VCaP (cell line): ENCODE results near the gene TNFSF4.

ENCODE experiments used
- H3K27ac ChIP-seq: fragments of 450-650 bp; 2 replicates; pipeline ENCODE4 v1.5.1; 2017
- TF ChIP-seq, protein P1 (sequence below): fragments of 450-650 bp; conservative IDR thresholded peaks from 2 replicates; pipeline ENCODE4 v1.5.1; 2017; ENCODE audit warnings: mild to moderate bottlenecking, moderate library complexity

TNFSF4 gene

DNA sequence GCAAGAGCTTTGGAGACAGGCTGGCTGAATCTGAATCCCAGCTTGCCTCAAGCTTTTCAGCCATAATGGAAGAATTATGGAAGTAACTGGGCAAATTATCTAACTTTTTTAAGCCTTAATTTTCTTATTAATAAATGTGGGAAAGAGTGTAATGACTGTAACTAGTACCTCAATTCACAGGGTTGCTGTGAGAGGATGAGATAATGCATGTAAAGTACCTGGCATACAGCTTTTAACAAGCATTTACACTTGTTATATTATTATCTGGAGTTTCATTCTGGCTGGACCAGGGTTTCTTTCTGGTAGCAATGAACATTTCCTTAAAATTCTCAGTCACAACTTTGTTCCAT is 15.9 kb upstream of the TNFSF4 start:
- TF ChIP-seq, protein P1, sequence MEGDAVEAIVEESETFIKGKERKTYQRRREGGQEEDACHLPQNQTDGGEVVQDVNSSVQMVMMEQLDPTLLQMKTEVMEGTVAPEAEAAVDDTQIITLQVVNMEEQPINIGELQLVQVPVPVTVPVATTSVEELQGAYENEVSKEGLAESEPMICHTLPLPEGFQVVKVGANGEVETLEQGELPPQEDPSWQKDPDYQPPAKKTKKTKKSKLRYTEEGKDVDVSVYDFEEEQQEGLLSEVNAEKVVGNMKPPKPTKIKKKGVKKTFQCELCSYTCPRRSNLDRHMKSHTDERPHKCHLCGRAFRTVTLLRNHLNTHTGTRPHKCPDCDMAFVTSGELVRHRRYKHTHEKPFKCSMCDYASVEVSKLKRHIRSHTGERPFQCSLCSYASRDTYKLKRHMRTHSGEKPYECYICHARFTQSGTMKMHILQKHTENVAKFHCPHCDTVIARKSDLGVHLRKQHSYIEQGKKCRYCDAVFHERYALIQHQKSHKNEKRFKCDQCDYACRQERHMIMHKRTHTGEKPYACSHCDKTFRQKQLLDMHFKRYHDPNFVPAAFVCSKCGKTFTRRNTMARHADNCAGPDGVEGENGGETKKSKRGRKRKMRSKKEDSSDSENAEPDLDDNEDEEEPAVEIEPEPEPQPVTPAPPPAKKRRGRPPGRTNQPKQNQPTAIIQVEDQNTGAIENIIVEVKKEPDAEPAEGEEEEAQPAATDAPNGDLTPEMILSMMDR, result no peak
- H3K27ac ChIP-seq, result no peak overlapping the region

DNA sequence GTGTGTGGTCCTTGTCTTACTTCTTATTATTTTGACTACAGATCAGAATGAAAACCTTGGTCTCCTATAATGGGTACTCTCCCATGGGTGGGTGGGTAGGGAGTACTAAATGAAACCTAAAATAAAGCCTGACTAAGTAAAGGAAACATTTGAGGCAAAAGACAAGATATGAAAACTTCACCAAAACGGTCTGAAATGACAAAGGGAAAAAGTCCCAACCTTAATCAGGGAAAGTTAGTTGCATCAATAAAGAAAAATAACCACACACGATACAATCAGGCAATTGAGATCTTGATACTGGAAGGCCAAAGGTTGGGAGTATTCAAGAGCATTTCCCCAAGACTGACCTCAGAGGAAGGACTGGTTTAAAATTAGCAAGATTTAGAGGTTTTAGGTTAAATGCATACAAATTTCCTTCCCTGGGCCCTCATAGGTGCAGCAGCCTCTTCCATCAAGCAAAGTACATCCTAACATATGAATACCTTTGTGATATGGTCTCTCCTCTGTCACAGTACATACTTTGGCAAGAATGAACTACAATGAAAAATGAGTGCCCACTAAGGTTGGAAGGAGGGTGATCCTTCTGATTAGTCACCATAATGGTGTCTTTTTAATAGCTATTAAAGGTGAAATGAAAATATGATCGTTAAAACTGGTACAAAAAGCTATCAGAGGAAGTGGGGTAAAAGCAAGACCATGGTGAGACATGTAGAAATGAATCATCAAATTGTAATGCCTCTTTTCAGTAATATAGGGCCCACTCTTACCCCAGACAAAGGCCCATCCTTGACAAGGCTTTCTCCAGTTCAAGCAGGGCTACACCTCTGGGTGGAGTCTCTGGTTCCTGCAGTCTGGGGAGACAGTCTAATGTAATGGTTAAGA is 15.3 kb upstream of the TNFSF4 start:
- TF ChIP-seq, protein P1, result no peak
- no peak overlapping the region for H3K27ac ChIP-seq

- H3K27ac ChIP-seq, result no peak overlapping the region
- TF ChIP-seq, protein P1, result no peak
Measured at GRCh38 chr1:173220157-173220556, 13.0 kb upstream of the TNFSF4 start.

DNA sequence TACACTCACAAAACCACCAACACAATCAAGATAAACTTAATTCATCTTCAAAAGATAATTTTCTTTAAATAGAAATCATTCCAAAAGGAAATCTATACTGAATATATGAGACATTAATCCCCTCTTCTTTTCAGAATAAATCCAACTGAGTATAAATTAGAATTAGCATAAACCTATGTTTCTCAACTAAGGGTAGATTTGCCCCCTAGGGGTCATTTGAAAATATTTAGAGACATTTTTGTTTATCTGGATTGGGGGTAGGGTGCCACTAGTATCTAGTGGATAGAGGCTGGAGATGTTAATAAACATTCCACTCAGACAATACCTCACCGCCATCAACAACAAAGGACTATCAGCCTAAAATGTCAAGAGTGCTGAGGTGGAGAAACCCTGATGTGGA is 6.5 kb upstream of the TNFSF4 start:
- no peak overlapping the region for H3K27ac ChIP-seq
- TF ChIP-seq, protein P1, result no peak

DNA sequence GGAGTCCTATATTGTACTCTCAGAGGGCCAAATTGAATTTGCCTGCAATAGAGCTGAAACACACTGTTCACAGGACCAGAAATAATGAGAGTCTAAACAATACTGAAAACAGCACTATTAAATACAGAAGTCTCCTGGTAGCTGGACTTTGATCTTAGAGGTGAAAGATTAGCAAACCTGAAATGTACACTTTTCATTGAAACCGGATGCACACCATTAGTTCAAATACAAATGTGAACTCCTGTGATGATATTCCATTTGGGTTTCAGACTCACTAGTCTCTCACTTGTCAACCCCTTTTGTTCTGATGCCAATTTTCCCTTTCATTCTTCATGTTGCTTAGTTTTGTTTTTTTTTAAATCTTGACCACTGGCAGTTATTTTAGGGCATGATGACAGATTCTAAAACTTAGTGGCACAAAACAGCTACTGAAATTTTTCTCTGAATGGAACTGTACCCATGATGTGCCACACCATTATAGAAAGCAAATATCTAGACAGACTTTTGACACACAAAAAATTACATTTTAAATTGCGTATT is 5.9 kb upstream of the TNFSF4 start:
- TF ChIP-seq, protein P1, result no peak
- H3K27ac ChIP-seq, result no peak overlapping the region

- TF ChIP-seq, protein P1, result no peak
- no peak overlapping the region for H3K27ac ChIP-seq
Measured at GRCh38 chr1:173210716-173211231, 3.6 kb upstream of the TNFSF4 start.

GRCh38 chr1:173210283-173210682 is 3.2 kb upstream of the TNFSF4 start:
- TF ChIP-seq, protein P1, result no peak
- no peak overlapping the region for H3K27ac ChIP-seq
